ENCODE results near the gene ZNF491. TPM values are rescaled to one million over a fixed set of nuclear protein-coding genes. Genes with fewer than 3 reads are reported as not detected.

ZNF491 gene
- total and polyA plus RNA-seq, 2 of the 4 experiments (the other 2 are of a cell fraction) = 1.5 to 3.6 TPM

DNA sequence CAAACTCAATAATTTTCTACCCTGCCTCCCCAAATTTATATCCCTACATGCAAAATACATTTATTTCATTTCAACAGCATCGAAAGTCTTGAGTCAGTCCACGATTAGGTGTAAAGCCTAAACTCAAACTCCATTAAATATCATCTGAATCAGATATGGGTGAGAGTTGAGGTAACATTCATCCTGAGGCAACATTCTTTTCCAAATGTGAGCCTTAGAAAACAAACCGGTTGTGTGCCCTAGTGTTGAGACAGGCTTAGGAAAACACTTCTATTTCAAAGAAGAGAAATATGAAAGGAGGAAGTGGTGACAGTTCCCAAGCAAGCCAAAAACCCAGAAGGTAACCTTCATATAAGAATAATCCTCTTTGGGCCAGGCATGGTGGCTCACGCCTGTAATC, 43.7 kb upstream of the ZNF491 start:
- Histone ChIP-seq H2BK20ac (ENCODE audit: low read depth, low read length) (no peak overlapping the region), H3K27ac (ENCODE audit: insufficient read depth, low read length) (no peak overlapping the region), H4K8ac (ENCODE audit: low read depth in 2 of 2, low read length in 2 of 2) (no peak overlapping the region), H3K4me2 (ENCODE audit: low read depth, low read length) (no peak overlapping the region), H2AK9ac (replicated peaks; ENCODE audit: low read depth, low read length, poor library complexity) (no peak overlapping the region), H3K36me3 (ENCODE audit: control insufficient read depth, insufficient read depth, low read length) (no peaks in the 10 kb centered on the region), H3K4me3 (ENCODE audit: insufficient read depth, low read depth, low read length) (no peak overlapping the region), H3K79me1 (ENCODE audit: low read depth in 1 of 2, low read length in 2 of 2) (no peaks in the 10 kb centered on the region), H3K23ac (ENCODE audit: low read depth, low read length) (no peak overlapping the region), H2BK15ac (ENCODE audit: low read depth, low read length) (no peak overlapping the region), H3K4me1 (ENCODE audit: control insufficient read depth, insufficient read depth, low read length) (no peaks in the 10 kb centered on the region), H3K9me1 (ENCODE audit: insufficient read depth, low read length) (no peaks in the 10 kb centered on the region), H4K5ac (ENCODE audit: low read depth, low read length) (no peak overlapping the region), H2AFZ (replicated peaks; ENCODE audit: low read length, poor library complexity) (no peak overlapping the region), H3K9ac (ENCODE audit: low read depth, low read length) (no peak overlapping the region), H3K18ac (ENCODE audit: low read depth, low read length) (no peak overlapping the region), H2AK5ac (ENCODE audit: low read depth, low read length) (no peak overlapping the region), H3K9me3 (ENCODE audit: control insufficient read depth, insufficient read depth, low read length) (peaks cover 8% of the 10 kb centered on the region; the same call in 1 of the 2 replicates), H4K20me1 (ENCODE audit: insufficient read depth, low read length) (no peaks in the 10 kb centered on the region), H4K91ac (ENCODE audit: insufficient read depth, low read depth, low read length) (no peak overlapping the region), H3K4ac (ENCODE audit: low read depth, low read length) (no peak overlapping the region), H2BK120ac (ENCODE audit: low read depth, low read length) (no peak overlapping the region), H3K56ac (ENCODE audit: extremely low read depth, insufficient read depth, low read length) (no peak overlapping the region), H3K27me3 (ENCODE audit: control insufficient read depth, insufficient read depth, low read length) (no peaks in the 10 kb centered on the region), H3K14ac (replicated peaks; ENCODE audit: low read depth, low read length) (no peak overlapping the region), H2BK5ac (ENCODE audit: low read depth, low read length, poor library complexity, severe bottlenecking) (no peak overlapping the region)
- WGBS, 2 experiments (ENCODE audit: extremely low coverage in 2 of 2, insufficient read length in 1 of 2) = no CpG with 5 or more reads among the region's 4 CpGs
- POLR2A ChIA-PET (ENCODE audit: unreplicated experiment) = no interaction called here
- ATAC-seq (ENCODE audit: low read depth) = no peak
- TF ChIP-seq SMC3 (IDR thresholded peaks at IDR 0.05; ENCODE audit: low read depth, low read length) = no peak
- TF ChIP-seq, protein P1, sequence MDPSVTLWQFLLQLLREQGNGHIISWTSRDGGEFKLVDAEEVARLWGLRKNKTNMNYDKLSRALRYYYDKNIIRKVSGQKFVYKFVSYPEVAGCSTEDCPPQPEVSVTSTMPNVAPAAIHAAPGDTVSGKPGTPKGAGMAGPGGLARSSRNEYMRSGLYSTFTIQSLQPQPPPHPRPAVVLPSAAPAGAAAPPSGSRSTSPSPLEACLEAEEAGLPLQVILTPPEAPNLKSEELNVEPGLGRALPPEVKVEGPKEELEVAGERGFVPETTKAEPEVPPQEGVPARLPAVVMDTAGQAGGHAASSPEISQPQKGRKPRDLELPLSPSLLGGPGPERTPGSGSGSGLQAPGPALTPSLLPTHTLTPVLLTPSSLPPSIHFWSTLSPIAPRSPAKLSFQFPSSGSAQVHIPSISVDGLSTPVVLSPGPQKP (IDR thresholded peaks at IDR 0.05; ENCODE audit: borderline replicate concordance, low read depth, low read length) = no peak
- TF ChIP-seq, protein P2, sequence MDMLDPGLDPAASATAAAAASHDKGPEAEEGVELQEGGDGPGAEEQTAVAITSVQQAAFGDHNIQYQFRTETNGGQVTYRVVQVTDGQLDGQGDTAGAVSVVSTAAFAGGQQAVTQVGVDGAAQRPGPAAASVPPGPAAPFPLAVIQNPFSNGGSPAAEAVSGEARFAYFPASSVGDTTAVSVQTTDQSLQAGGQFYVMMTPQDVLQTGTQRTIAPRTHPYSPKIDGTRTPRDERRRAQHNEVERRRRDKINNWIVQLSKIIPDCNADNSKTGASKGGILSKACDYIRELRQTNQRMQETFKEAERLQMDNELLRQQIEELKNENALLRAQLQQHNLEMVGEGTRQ (IDR thresholded peaks at IDR 0.05; ENCODE audit: low read depth, low read length) = no peak
- TF ChIP-seq MAFK (IDR thresholded peaks at IDR 0.05; ENCODE audit: low read depth, low read length) = no peak
- no peak for TF ChIP-seq RCOR1 (IDR thresholded peaks at IDR 0.05; ENCODE audit: insufficient replicate concordance, low read length)
- no peak for TF ChIP-seq BHLHE40 (IDR thresholded peaks at IDR 0.05; ENCODE audit: low read depth, low read length)
- no peak for TF ChIP-seq RAD21 (IDR thresholded peaks at IDR 0.05; ENCODE audit: low read length)
- TF ChIP-seq NFE2L2 (IDR thresholded peaks at IDR 0.05; ENCODE audit: low read depth, low read length) = no peak
- no peak for TF ChIP-seq FOS (IDR thresholded peaks at IDR 0.05; ENCODE audit: low read depth, low read length)
- TF ChIP-seq, protein P3, sequence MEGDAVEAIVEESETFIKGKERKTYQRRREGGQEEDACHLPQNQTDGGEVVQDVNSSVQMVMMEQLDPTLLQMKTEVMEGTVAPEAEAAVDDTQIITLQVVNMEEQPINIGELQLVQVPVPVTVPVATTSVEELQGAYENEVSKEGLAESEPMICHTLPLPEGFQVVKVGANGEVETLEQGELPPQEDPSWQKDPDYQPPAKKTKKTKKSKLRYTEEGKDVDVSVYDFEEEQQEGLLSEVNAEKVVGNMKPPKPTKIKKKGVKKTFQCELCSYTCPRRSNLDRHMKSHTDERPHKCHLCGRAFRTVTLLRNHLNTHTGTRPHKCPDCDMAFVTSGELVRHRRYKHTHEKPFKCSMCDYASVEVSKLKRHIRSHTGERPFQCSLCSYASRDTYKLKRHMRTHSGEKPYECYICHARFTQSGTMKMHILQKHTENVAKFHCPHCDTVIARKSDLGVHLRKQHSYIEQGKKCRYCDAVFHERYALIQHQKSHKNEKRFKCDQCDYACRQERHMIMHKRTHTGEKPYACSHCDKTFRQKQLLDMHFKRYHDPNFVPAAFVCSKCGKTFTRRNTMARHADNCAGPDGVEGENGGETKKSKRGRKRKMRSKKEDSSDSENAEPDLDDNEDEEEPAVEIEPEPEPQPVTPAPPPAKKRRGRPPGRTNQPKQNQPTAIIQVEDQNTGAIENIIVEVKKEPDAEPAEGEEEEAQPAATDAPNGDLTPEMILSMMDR (conservative IDR thresholded peaks at IDR 0.05; ENCODE audit: low read depth, low read length) = no peak
- TF ChIP-seq CEBPB (IDR thresholded peaks at IDR 0.05; ENCODE audit: low read depth, low read length) = no peak
- no peak for TF ChIP-seq MXI1 (IDR thresholded peaks at IDR 0.05; ENCODE audit: borderline replicate concordance, low read depth, low read length)
- no peak for TF ChIP-seq MAZ (IDR thresholded peaks at IDR 0.05; ENCODE audit: borderline replicate concordance, low read depth, low read length)
- no peak for TF ChIP-seq RFX5 (IDR thresholded peaks at IDR 0.05; ENCODE audit: low read depth, low read length)
- no peak for TF ChIP-seq POLR2A (IDR thresholded peaks at IDR 0.05; ENCODE audit: low read depth, low read length)
- no peak for TF ChIP-seq CHD1 (IDR thresholded peaks at IDR 0.05; ENCODE audit: low read depth, low read length)
- CTCF ChIA-PET = no interaction called here
- dilution Hi-C loops (cut with HindIII; ENCODE audit: low sequenced_read_pairs, unreplicated experiment) (no loop called here), intact Hi-C loops (cut with micrococcal nuclease) (no loop called here), in situ Hi-C loops (cut with MboI; ENCODE audit: low sequenced_read_pairs) (no loop called here)
- BruUV-seq (replicated peaks) = no TSS peak
- no peak for DNase-seq

Data from IMR-90 (cell line).